CD4-positive, alpha-beta T cell (primary cell): ENCODE results near the gene CAMKK2. TPM values are rescaled to one million over a fixed set of nuclear protein-coding genes. Genes with fewer than 3 reads are reported as not detected.

Experiments
- ATAC-seq: fragments of 200-7000 bp; cut with Tn5 transposase; one replicate; pipeline ENCODE4 v1.10.0; 2022; ENCODE audit warnings: mild to moderate bottlenecking; ENCODE audit not compliant: poor library complexity
- CTCF ChIA-PET: fragments of 350-600 bp; sonication (Branson Sonifier 250); formaldehyde crosslinking; loops from one replicate; lab custom pipeline; 2021; ENCODE audit warnings: antibody characterized with exemption, inconsistent platforms; lab: Charles Lee
- POLR2A ChIA-PET: fragments of 350-600 bp; sonication (Branson Sonifier 250); formaldehyde crosslinking; loops from one replicate; lab custom pipeline; 2021; ENCODE audit warnings: antibody characterized with exemption, inconsistent platforms; lab: Charles Lee
- DNase-seq, 14 experiments: peaks; one replicate each; pipeline ENCODE4 v3.0.0-alpha.2; 2013 to 2020; ENCODE audit warnings: mixed read lengths in 2 of 14
- H3K27ac ChIP-seq, 2 donors: one replicate each; pipeline versions ENCODE4 v1.5.1 to v1.7.0; 2013; ENCODE audit warnings: low read length in 2 of 2, low read depth in 1 of 2, mild to moderate bottlenecking in 1 of 2
- H3K27me3 ChIP-seq, 2 experiments: 1 replicate in 1 of 2; 2 replicates in 1 of 2; pipeline versions ENCODE4 v1.6.1 to v1.7.0; 2013; ENCODE audit warnings: low read length in 2 of 2, control low read depth in 1 of 2, mild to moderate bottlenecking in 1 of 2, moderate library complexity in 1 of 2; ENCODE audit not compliant: insufficient read depth in 2 of 2, control insufficient read depth in 1 of 2
- H3K36me3 ChIP-seq: one replicate; pipeline ENCODE4 v1.6.1; 2013; ENCODE audit warnings: low read length, control low read depth; ENCODE audit not compliant: insufficient read depth
- H3K4me1 ChIP-seq: one replicate; pipeline ENCODE4 v1.6.1; 2013; ENCODE audit warnings: low read length, control low read depth; ENCODE audit not compliant: insufficient read depth
- H3K4me3 ChIP-seq: one replicate; pipeline ENCODE4 v1.5.1; 2013; ENCODE audit warnings: mild to moderate bottlenecking, low read length, moderate library complexity
- H3K9me3 ChIP-seq, 2 experiments: 1 replicate in 1 of 2; 2 replicates in 1 of 2; pipeline versions ENCODE4 v1.6.1 to v1.7.0; 2013; ENCODE audit warnings: low read length in 2 of 2, mild to moderate bottlenecking in 2 of 2, control low read depth in 1 of 2, moderate library complexity in 1 of 2; ENCODE audit not compliant: control insufficient read depth in 1 of 2, insufficient read depth in 1 of 2
- H3K27ac Mint-ChIP-seq: one replicate; pipeline ENCODE4 v1.8.0; 2020; ENCODE audit warnings: mixed read lengths
- H3K27me3 Mint-ChIP-seq: one replicate; pipeline ENCODE4 v1.8.0; 2021; ENCODE audit warnings: mixed read lengths
- H3K36me3 Mint-ChIP-seq: one replicate; pipeline ENCODE4 v1.8.0; 2021; ENCODE audit warnings: low read depth, mixed read lengths
- H3K4me1 Mint-ChIP-seq: one replicate; pipeline ENCODE4 v1.8.0; 2021; ENCODE audit warnings: low read depth, mixed read lengths
- H3K4me3 Mint-ChIP-seq: one replicate; pipeline ENCODE4 v1.8.0; 2020; ENCODE audit warnings: mild to moderate bottlenecking, mixed read lengths
- H3K9me3 Mint-ChIP-seq: one replicate; pipeline ENCODE4 v1.8.0; 2020; ENCODE audit warnings: mixed read lengths
- intact Hi-C, 2 experiments: fragments of 100-400 bp; cut with DNase I in 1 of 2; cut with micrococcal nuclease in 1 of 2; formaldehyde crosslinking; loops; one replicate each; pipeline versions ENCODE4 v1.15.1 to v1.9.0; 2023 to 2025; cut with DNase I, micrococcal nuclease
- total RNA-seq, 174 experiments: library from RNA in 2 of 174; stranded (reverse) in 2 of 174; gene quantifications; one replicate each; pipeline ENCODE4 v1.2.3 and lab custom pipeline; 2021 to 2026
- TF ChIP-seq, protein P1 (sequence below): fragments of 200-600 bp; IDR thresholded peaks from one replicate; pipeline ENCODE4 v1.8.0; 2022; ENCODE audit warnings: antibody characterized with exemption, mild to moderate bottlenecking

Gene CAMKK2
- total RNA-seq, 2 experiments from 2014 or later = 6.7 to 6.8 TPM

DNA sequence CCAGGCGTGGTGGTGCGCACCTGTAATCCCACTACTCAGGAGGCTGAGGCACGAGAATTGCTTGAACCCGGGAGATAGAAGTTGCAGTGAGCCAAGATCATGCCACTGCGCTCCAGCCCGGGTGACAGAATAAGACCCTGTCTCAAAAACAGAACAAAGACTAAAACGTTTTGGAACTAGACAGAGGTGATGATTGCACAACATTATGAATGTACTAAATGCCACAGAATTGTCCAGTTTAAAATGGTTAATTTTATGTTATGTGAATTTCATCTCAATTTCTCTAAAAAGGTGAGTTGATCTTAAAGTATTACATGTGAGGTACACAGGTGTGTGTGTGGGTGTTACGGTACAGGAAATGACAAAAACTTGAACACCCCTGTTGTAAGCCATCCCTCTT, 70.1 kb downstream of the CAMKK2 start:
- CTCF ChIA-PET = no interaction called here
- Histone ChIP-seq H3K27me3 (no peaks in the 10 kb centered on the region), H3K9me3 (no peaks in the 10 kb centered on the region), H3K4me3 (no peak overlapping the region), H3K4me1 (peaks cover 71% of the 10 kb centered on the region), H3K27ac (peak overlapping the region in 1 of 2 donors; percentile 40), H3K36me3 (peaks cover 33% of the 10 kb centered on the region)
- Mint-ChIP-seq H3K27me3 (no peaks in the 10 kb centered on the region), H3K36me3 (peaks cover 48% of the 10 kb centered on the region), H3K9me3 (no peaks in the 10 kb centered on the region), H3K4me1 (peaks cover 48% of the 10 kb centered on the region), H3K27ac (peak overlapping the region; percentile 88), H3K4me3 (no peak overlapping the region)
- POLR2A ChIA-PET = no interaction called here
- ATAC-seq = no peak
- intact Hi-C loops = loop anchor here in 1 of 2 experiments (10.0 kb wide), 1 partner anchor 112 kb away; no protein-coding TSS in a partner anchor
- TF ChIP-seq, protein P1, sequence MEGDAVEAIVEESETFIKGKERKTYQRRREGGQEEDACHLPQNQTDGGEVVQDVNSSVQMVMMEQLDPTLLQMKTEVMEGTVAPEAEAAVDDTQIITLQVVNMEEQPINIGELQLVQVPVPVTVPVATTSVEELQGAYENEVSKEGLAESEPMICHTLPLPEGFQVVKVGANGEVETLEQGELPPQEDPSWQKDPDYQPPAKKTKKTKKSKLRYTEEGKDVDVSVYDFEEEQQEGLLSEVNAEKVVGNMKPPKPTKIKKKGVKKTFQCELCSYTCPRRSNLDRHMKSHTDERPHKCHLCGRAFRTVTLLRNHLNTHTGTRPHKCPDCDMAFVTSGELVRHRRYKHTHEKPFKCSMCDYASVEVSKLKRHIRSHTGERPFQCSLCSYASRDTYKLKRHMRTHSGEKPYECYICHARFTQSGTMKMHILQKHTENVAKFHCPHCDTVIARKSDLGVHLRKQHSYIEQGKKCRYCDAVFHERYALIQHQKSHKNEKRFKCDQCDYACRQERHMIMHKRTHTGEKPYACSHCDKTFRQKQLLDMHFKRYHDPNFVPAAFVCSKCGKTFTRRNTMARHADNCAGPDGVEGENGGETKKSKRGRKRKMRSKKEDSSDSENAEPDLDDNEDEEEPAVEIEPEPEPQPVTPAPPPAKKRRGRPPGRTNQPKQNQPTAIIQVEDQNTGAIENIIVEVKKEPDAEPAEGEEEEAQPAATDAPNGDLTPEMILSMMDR = no peak
- DNase-seq = no peak

DNA sequence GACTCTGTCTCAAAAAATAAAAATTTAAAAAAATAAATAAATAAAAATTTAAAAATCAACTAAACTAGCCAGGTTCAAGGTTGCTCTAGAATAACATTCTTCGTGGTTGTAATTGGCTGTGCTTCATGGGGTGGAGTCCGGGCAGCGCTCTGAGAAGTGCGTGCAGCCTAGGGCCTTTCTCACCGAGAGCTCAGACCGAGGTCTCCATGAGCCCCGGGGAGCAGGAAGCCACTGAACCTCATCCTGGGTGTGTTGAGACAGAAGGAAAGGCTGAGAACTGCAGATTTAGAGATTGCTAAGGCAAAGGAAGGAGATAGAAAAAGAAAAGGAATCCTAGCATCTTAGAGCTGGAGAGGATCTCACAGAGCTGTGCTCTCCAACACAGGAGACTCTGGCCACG, 71.9 kb downstream of the CAMKK2 start:
- no peaks in the 10 kb centered on the region for H3K9me3 Mint-ChIP-seq
- H3K4me1 Mint-ChIP-seq = peaks cover 44% of the 10 kb centered on the region
- H3K9me3 ChIP-seq = no peaks in the 10 kb centered on the region
- H3K36me3 Mint-ChIP-seq = peaks cover 41% of the 10 kb centered on the region
- POLR2A ChIA-PET = interaction anchor here (0.6 to 2.2 kb wide), 11 partner anchors 11 to 922 kb away, joined by 3 to 43 read pairs (median 6); partner anchors contain the start of genes CAMKK2, P2RX7 and SIRT4
- ATAC-seq = peak; percentile 86
- H3K27ac Mint-ChIP-seq = peak overlapping the region; percentile 88
- H3K27me3 ChIP-seq = no peaks in the 10 kb centered on the region
- H3K4me3 Mint-ChIP-seq = peak overlapping the region; percentile 70
- peaks cover 26% of the 10 kb centered on the region for H3K36me3 ChIP-seq
- peaks cover 62% of the 10 kb centered on the region for H3K4me1 ChIP-seq
- no peaks in the 10 kb centered on the region for H3K27me3 Mint-ChIP-seq
- TF ChIP-seq, protein P1 = no peak
- peak in 12 of 14 experiments; percentile 36 to 84 (median 58) for DNase-seq
- H3K4me3 ChIP-seq = no peak overlapping the region
- intact Hi-C loops = loop anchor here (2.0 to 10.0 kb wide), 4 partner anchors 14 to 110 kb away; partner anchors contain the start of genes P2RX4 (in 2 of the 2) and P2RX7 (in 1 of the 2)
- CTCF ChIA-PET = interaction anchor here (0.6 to 2.0 kb wide), 4 partner anchors 9 to 459 kb away, joined by 3 to 6 read pairs (median 4); no protein-coding TSS in a partner anchor
- peak overlapping the region in 1 of 2 donors; percentile 79 for H3K27ac ChIP-seq

DNA sequence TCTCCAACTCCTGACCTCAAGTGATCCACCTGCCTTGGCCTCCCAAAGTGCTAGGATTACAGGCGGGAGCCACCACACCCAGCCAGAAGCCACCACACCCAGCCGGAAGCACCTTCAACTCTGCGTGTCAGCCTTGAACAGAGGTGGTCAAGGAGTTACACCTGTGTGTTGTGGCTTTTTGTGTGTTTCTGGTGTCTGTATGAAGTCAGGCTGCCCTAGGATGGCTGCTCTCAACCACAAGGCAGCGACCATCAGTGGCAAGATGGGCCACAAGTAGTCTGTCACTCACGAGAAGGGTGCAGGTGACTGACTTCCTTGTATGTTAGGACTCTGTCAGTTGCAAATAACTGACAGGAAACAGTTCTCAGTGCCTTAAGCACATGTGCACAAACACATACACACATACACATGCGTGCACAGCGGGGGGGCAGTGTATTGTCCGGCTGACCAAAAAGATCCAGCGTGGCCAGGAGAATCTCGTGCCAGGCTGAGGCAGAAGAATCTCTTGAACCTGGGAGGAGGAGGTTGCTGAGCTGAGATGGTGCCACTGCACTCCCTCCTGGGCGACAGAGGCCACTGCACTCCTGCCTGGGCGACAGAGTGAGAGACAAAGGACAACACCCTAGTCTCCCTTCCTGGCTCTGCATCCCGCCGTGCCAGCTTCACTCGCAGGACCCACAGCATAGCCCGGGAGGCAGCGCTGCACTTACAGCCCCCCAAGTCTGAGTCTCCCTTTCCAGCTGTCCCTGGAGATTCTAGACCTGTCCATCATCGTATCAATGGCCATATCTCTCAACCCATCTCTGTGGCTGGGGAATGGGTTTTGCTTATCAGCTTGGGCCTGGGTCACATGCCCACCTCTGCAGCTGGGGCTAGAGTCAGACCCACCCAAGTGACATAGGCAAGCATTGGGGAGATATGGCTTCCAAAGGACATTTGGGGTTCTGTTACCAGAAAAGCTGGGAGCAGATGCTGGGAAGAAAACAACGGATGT, 72.9 kb downstream of the CAMKK2 start:
- Histone ChIP-seq H3K4me3 (no peak overlapping the region), H3K4me1 (peaks cover 58% of the 10 kb centered on the region), H3K9me3 (no peaks in the 10 kb centered on the region), H3K27me3 (no peaks in the 10 kb centered on the region), H3K36me3 (peaks cover 21% of the 10 kb centered on the region), H3K27ac (peak overlapping the region; percentile 48 to 79)
- H3K9me3 Mint-ChIP-seq = no peaks in the 10 kb centered on the region
- ATAC-seq (peak; percentile 53), DNase-seq (peak in 10 of 14 experiments; percentile 23 to 72 (median 46))
- H3K4me3 Mint-ChIP-seq = peak overlapping the region; percentile 55
- POLR2A ChIA-PET = interaction anchor here (0.6 to 2.2 kb wide), 11 partner anchors 10 to 131 kb away, joined by 3 to 43 read pairs (median 6); partner anchors contain the start of genes CAMKK2 and P2RX7
- no peaks in the 10 kb centered on the region for H3K27me3 Mint-ChIP-seq
- H3K36me3 Mint-ChIP-seq = peaks cover 45% of the 10 kb centered on the region
- TF ChIP-seq, protein P1 = no peak
- H3K27ac Mint-ChIP-seq = peak overlapping the region; percentile 88
- CTCF ChIA-PET = interaction anchor here (0.6 to 2.0 kb wide), 5 partner anchors 8 to 460 kb away, joined by 3 to 6 read pairs (median 3); no protein-coding TSS in a partner anchor
- intact Hi-C loops = loop anchor here (2.0 to 10.0 kb wide), 4 partner anchors 13 to 109 kb away; partner anchors contain the start of genes P2RX4 (in 2 of the 2) and P2RX7 (in 1 of the 2)
- peaks cover 47% of the 10 kb centered on the region for H3K4me1 Mint-ChIP-seq
